ENCODE results near the gene CAMK1D.

Gene CAMK1D

DNA sequence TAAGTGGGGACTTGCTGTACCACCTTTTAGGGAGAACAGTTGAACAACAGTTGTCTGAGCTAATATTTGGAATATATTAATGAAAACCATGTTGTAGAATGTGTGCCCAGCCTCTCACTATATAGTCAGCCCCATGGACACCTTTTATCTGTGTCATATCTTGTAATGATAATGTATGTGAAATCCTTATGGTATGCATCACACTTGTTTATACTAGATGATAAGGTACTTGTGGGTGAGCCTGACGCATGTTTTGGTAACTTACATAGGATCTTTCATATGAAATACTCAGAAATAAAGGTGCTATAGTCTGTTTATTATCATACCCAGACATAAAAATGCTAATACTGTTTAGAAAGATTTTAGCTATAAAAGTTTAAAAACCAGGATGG, 32.8 kb downstream of the CAMK1D start:
- no peak for TF ChIP-seq EZH2phosphoT487 (IDR thresholded peaks at IDR 0.05; ENCODE audit: borderline replicate concordance, low read length)
- TF ChIP-seq, protein P1, sequence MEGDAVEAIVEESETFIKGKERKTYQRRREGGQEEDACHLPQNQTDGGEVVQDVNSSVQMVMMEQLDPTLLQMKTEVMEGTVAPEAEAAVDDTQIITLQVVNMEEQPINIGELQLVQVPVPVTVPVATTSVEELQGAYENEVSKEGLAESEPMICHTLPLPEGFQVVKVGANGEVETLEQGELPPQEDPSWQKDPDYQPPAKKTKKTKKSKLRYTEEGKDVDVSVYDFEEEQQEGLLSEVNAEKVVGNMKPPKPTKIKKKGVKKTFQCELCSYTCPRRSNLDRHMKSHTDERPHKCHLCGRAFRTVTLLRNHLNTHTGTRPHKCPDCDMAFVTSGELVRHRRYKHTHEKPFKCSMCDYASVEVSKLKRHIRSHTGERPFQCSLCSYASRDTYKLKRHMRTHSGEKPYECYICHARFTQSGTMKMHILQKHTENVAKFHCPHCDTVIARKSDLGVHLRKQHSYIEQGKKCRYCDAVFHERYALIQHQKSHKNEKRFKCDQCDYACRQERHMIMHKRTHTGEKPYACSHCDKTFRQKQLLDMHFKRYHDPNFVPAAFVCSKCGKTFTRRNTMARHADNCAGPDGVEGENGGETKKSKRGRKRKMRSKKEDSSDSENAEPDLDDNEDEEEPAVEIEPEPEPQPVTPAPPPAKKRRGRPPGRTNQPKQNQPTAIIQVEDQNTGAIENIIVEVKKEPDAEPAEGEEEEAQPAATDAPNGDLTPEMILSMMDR (IDR thresholded peaks at IDR 0.05; ENCODE audit: low read depth, low read length, poor library complexity, severe bottlenecking), result no peak
- peaks cover 6% of the 10 kb centered on the region; the same call in 1 of the 2 replicates for H4K20me1 ChIP-seq (ENCODE audit: control insufficient read depth, insufficient read depth, low read depth, low read length)
- no peaks in the 10 kb centered on the region for H3K27me3 ChIP-seq (ENCODE audit: control insufficient read depth, low read length)
- no peak overlapping the region for H3K4me3 ChIP-seq (ENCODE audit: low read length)
- H3K4me2 ChIP-seq (ENCODE audit: low read length), result no peak overlapping the region
- H3F3A ChIP-seq (ENCODE audit: control insufficient read depth, insufficient read depth), result no peaks in the 10 kb centered on the region
- H3K4me1 ChIP-seq (ENCODE audit: control insufficient read depth, low read length), result peaks cover 7% of the 10 kb centered on the region; the same call in 1 of the 2 replicates
- no peaks in the 10 kb centered on the region for H3K9me2 ChIP-seq (replicated peaks; ENCODE audit: control insufficient read depth, low read length)
- peaks cover 6% of the 10 kb centered on the region; the same call in 1 of the 2 replicates for H3K9me3 ChIP-seq (ENCODE audit: control insufficient read depth, insufficient read depth, low read length)
- no peak overlapping the region for H3K27ac ChIP-seq (ENCODE audit: low read depth, low read length)
- no peaks in the 10 kb centered on the region for H3K36me3 ChIP-seq (ENCODE audit: control insufficient read depth, low read length)
- peaks cover 100% of the 10 kb centered on the region for H3K79me2 ChIP-seq (ENCODE audit: control insufficient read depth, low read length)

DNA sequence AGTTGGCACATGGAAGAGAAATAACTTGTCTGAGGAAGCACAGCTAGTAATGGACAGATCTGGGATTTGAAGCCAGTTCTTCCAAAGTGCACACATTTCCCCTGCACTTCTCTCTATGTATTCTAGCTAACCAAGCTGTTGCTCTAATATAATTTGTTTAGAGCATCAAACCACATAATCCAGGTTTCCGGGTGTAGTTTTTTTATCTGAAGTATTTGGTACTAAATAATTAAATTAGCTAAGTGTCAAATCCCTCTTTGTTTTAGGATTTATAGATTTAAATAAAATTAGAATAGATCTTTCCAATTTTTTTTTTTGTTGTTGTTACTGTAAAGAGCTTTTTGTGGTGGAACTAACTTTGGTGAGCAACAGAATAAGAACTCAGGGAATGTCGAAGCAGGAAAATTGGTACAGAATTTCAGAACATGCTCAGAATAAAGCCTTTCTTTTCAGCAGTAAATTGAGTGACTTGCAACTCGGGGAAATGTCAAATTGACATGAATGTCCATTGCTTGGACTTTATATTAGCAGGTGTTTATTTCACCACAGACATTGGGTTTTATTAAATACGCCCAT, 33.7 kb downstream of the CAMK1D start:
- H3K4me2 ChIP-seq (ENCODE audit: low read length), result no peak overlapping the region
- H3K36me3 ChIP-seq (ENCODE audit: control insufficient read depth, low read length), result no peaks in the 10 kb centered on the region
- peaks cover 15% of the 10 kb centered on the region for H3K4me1 ChIP-seq (ENCODE audit: control insufficient read depth, low read length)
- H3K79me2 ChIP-seq (ENCODE audit: control insufficient read depth, low read length), result peaks cover 98% of the 10 kb centered on the region
- TF ChIP-seq, protein P1 (IDR thresholded peaks at IDR 0.05; ENCODE audit: low read depth, low read length, poor library complexity, severe bottlenecking), result no peak
- TF ChIP-seq EZH2phosphoT487 (IDR thresholded peaks at IDR 0.05; ENCODE audit: borderline replicate concordance, low read length), result no peak
- no peak overlapping the region for H3K4me3 ChIP-seq (ENCODE audit: low read length)
- H3F3A ChIP-seq (ENCODE audit: control insufficient read depth, insufficient read depth), result no peaks in the 10 kb centered on the region
- H3K9me2 ChIP-seq (replicated peaks; ENCODE audit: control insufficient read depth, low read length), result no peaks in the 10 kb centered on the region
- peaks cover 6% of the 10 kb centered on the region; the same call in 1 of the 2 replicates for H3K9me3 ChIP-seq (ENCODE audit: control insufficient read depth, insufficient read depth, low read length)
- H3K27me3 ChIP-seq (ENCODE audit: control insufficient read depth, low read length), result no peaks in the 10 kb centered on the region
- no peaks in the 10 kb centered on the region for H4K20me1 ChIP-seq (ENCODE audit: control insufficient read depth, insufficient read depth, low read depth, low read length)
- H3K27ac ChIP-seq (ENCODE audit: low read depth, low read length), result no peak overlapping the region

DNA sequence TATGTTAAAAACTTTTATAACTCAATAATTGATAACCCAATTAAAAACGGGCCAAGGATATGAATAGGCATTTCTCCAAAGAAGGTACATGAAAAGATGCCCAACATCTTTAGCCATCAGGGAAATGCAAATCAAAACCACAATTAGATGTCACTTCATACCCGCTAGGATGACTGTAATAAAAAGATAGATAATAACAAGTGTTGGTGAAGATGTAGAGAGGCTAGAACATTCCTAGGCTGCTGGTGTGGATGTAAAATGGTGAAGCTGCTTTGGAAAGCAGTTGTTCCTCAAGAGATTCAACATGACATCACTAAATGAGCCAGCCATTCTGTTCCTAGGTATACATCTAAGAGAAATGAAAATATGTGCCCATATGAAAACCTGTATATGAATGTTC, 35.6 kb downstream of the CAMK1D start:
- no peaks in the 10 kb centered on the region for H3K27me3 ChIP-seq (ENCODE audit: control insufficient read depth, low read length)
- peaks cover 33% of the 10 kb centered on the region for H3K4me1 ChIP-seq (ENCODE audit: control insufficient read depth, low read length)
- H3F3A ChIP-seq (ENCODE audit: control insufficient read depth, insufficient read depth), result no peaks in the 10 kb centered on the region
- H3K79me2 ChIP-seq (ENCODE audit: control insufficient read depth, low read length), result peaks cover 98% of the 10 kb centered on the region
- no peaks in the 10 kb centered on the region; the same call in 1 of the 2 replicates for H3K36me3 ChIP-seq (ENCODE audit: control insufficient read depth, low read length)
- H3K4me2 ChIP-seq (ENCODE audit: low read length), result no peak overlapping the region
- peaks cover 6% of the 10 kb centered on the region; the same call in 1 of the 2 replicates for H3K9me3 ChIP-seq (ENCODE audit: control insufficient read depth, insufficient read depth, low read length)
- TF ChIP-seq, protein P1 (IDR thresholded peaks at IDR 0.05; ENCODE audit: low read depth, low read length, poor library complexity, severe bottlenecking), result no peak
- TF ChIP-seq EZH2phosphoT487 (IDR thresholded peaks at IDR 0.05; ENCODE audit: borderline replicate concordance, low read length), result no peak
- H3K4me3 ChIP-seq (ENCODE audit: low read length), result no peak overlapping the region
- no peak overlapping the region for H3K27ac ChIP-seq (ENCODE audit: low read depth, low read length)
- no peaks in the 10 kb centered on the region for H3K9me2 ChIP-seq (replicated peaks; ENCODE audit: control insufficient read depth, low read length)
- H4K20me1 ChIP-seq (ENCODE audit: control insufficient read depth, insufficient read depth, low read depth, low read length), result no peaks in the 10 kb centered on the region; the same call in 1 of the 2 replicates

Data from DOHH2 (cell line).